K562 (cell line): ENCODE data around the gene PACC1. TPM values are rescaled to one million over a fixed set of nuclear protein-coding genes. Genes with fewer than 3 reads are reported as not detected.

Source experiments
- ATAC-seq: fragments of 200-7000 bp; cut with Tn5 transposase; 3 replicates; pipeline ENCODE4 v1.9.1; 2020; ENCODE audit warnings: moderate library complexity
- BruUV-seq: library from RNA; stranded (reverse); fragments of 400-500 nt; replicated peaks from 2 replicates; lab custom pipeline; 2021; lab: Mats Ljungman, UMichigan
- CTCF ChIA-PET: fragments of 300-600 bp; formaldehyde crosslinking; extraction: SDS; loops from one replicate; lab custom pipeline; 2021; ENCODE audit warnings: low intra/inter-chr PET ratio; lab: Yijun Ruan, JAX
- POLR2A ChIA-PET: fragments of 300-600, 350-650 bp; sonication (Branson Sonifier 250); formaldehyde crosslinking; extraction: SDS; loops from one replicate; lab custom pipeline; 2021; ENCODE audit warnings: antibody characterized with exemption, inconsistent platforms; lab: Yijun Ruan, JAX
- DNase-seq, 4 experiments: peaks; one replicate each; pipeline versions ENCODE4 v3.0.0 to v3.0.0-alpha.2; 2011 to 2018; ENCODE audit warnings: low spot score in 3 of 4, mixed read lengths in 3 of 4; ENCODE audit errors: extremely low read depth in 1 of 4
- FAIRE-seq: peaks from 2 replicates; lab custom pipeline; 2011; peaks lifted over from hg19 to GRCh38; lab: Jason Lieb, UNC
- H2AFZ ChIP-seq: 2 replicates; pipeline ENCODE4 v1.6.0; 2011; ENCODE audit warnings: low read depth, low read length, control low read depth, inconsistent platforms
- H3K27ac ChIP-seq: fragments of 200-600 bp; 3 replicates; pipeline ENCODE4 v1.8.0; 2011; ENCODE audit warnings: low read depth, mild to moderate bottlenecking, control low read depth, inconsistent platforms, low read length, moderate library complexity, mixed read lengths; ENCODE audit errors: extremely low read depth
- H3K27me3 ChIP-seq, 2 experiments: fragments of 300-600 bp in 1 of 2; 2 replicates in 1 of 2; 3 replicates in 1 of 2; pipeline versions ENCODE4 v1.6.0 to v1.8.0; 2011; ENCODE audit warnings: inconsistent platforms in 2 of 2, low read length in 2 of 2, mild to moderate bottlenecking in 1 of 2, mixed read lengths in 1 of 2, moderate library complexity in 1 of 2; ENCODE audit not compliant: control insufficient read depth in 2 of 2, insufficient read depth in 2 of 2
- H3K36me3 ChIP-seq: fragments of 300-600 bp; 3 replicates; pipeline ENCODE4 v1.8.0; 2011; ENCODE audit warnings: mild to moderate bottlenecking, low read length, inconsistent platforms; ENCODE audit not compliant: control insufficient read depth, insufficient read depth
- H3K4me1 ChIP-seq, 2 experiments: fragments of 200-600 bp in 1 of 2; replicated peaks in 1 of 2; 2 replicates in 1 of 2; 3 replicates in 1 of 2; pipeline versions ENCODE4 v1.5.1 to v1.8.0; 2011; ENCODE audit warnings: inconsistent platforms in 2 of 2, low read length in 2 of 2, mild to moderate bottlenecking in 1 of 2, mixed read lengths in 1 of 2, moderate library complexity in 1 of 2; ENCODE audit not compliant: control insufficient read depth in 2 of 2, insufficient read depth in 2 of 2
- H3K4me2 ChIP-seq: 2 replicates; pipeline ENCODE4 v1.6.1; 2011; ENCODE audit warnings: low read length, control low read depth, inconsistent platforms, mixed read lengths; ENCODE audit not compliant: insufficient read depth
- H3K4me3 ChIP-seq: fragments of 200-600 bp; sonication (generic), shearing (Covaris generic); 2 replicates; pipeline ENCODE4 v1.5.1; 2016; ENCODE audit warnings: control low read depth, inconsistent platforms
- H3K79me2 ChIP-seq: fragments of 200-600 bp; 3 replicates; pipeline ENCODE4 v1.8.0; 2011; ENCODE audit warnings: low read length, inconsistent platforms; ENCODE audit not compliant: control insufficient read depth, insufficient read depth
- H3K9ac ChIP-seq, 2 experiments: 2 replicates each; pipeline versions ENCODE4 v1.6.0 to v1.6.1; 2011; ENCODE audit warnings: low read depth in 2 of 2, low read length in 2 of 2, control low read depth in 1 of 2, inconsistent platforms in 1 of 2, mild to moderate bottlenecking in 1 of 2, mixed read lengths in 1 of 2; ENCODE audit not compliant: insufficient read depth in 1 of 2
- H3K9me1 ChIP-seq: one replicate; pipeline ENCODE4 v1.6.0; 2011; ENCODE audit warnings: inconsistent platforms, mild to moderate bottlenecking, low read length, moderate library complexity; ENCODE audit not compliant: control insufficient read depth, insufficient read depth
- H3K9me3 ChIP-seq: replicated peaks from 2 replicates; pipeline ENCODE4 v1.5.1; 2011; ENCODE audit warnings: low read depth, low read length, inconsistent platforms; ENCODE audit not compliant: control insufficient read depth, insufficient read depth
- H4K20me1 ChIP-seq: replicated peaks from 2 replicates; pipeline ENCODE4 v1.6.1; 2011; ENCODE audit warnings: low read length, inconsistent platforms, mixed read lengths; ENCODE audit not compliant: control insufficient read depth, insufficient read depth
- ARID1B ChIP-seq: fragments of 450-650 bp; IDR thresholded peaks from 2 replicates; pipeline ENCODE4 v1.6.1; 2016; ENCODE audit warnings: antibody characterized with exemption, mild to moderate bottlenecking, inconsistent platforms
- ARNT ChIP-seq, 2 experiments: fragments of 450-650 bp; IDR thresholded peaks; 2 replicates each; pipeline ENCODE4 v1.6.1; 2016; ENCODE audit warnings: mild to moderate bottlenecking in 1 of 2
- L3MBTL2 ChIP-seq: fragments of 450-650 bp; IDR thresholded peaks from 2 replicates; pipeline ENCODE4 v1.6.1; 2016; ENCODE audit warnings: mild to moderate bottlenecking, moderate library complexity
- MAFF ChIP-seq: IDR thresholded peaks from 2 replicates; pipeline ENCODE4 v1.6.1; 2012; ENCODE audit warnings: low read length, improper control_type of control experiment
- NELFE ChIP-seq: IDR thresholded peaks from 2 replicates; pipeline ENCODE4 v1.6.1; 2011; ENCODE audit warnings: mild to moderate bottlenecking; ENCODE audit not compliant: insufficient read depth, insufficient read length
- POU5F1 ChIP-seq: fragments of 150-350 bp; IDR thresholded peaks from 2 replicates; pipeline ENCODE4 v1.6.1; 2014; ENCODE audit warnings: borderline replicate concordance, low read length, low read depth, mild to moderate bottlenecking; ENCODE audit not compliant: partially characterized antibody
- TEAD1 ChIP-seq, 2 experiments: fragments of 450-650 bp in 1 of 2; sonication (generic) in 1 of 2; formaldehyde crosslinking; IDR thresholded peaks; 2 replicates each; pipeline versions ENCODE4 v1.4.0 to v1.8.0; 2020 to 2022; ENCODE audit warnings: mild to moderate bottlenecking in 2 of 2, missing genetic modification reagents in 1 of 2
- WHSC1 ChIP-seq: IDR thresholded peaks from one replicate; pipeline ENCODE4 v1.6.1; 2012; ENCODE audit warnings: low read length, control low read depth, inconsistent platforms
- ZC3H11A ChIP-seq: IDR thresholded peaks from 2 replicates; pipeline ENCODE4 v1.6.1; 2012; ENCODE audit warnings: low read depth, low read length, improper control_type of control experiment
- WGBS: fragments of 100-300 bp; shearing (Covaris generic); methylation state at CpG from one replicate; pipeline ENCODE4 v1.1.6; 2016; ENCODE audit warnings: low coverage, mixed read lengths; ENCODE audit not compliant: insufficient coverage; ENCODE audit errors: missing lambda C conversion rate; 5-methylcytosine and 5-hydroxymethylcytosine counted together
- in situ Hi-C: fragments of 300-500 bp; cut with MboI; formaldehyde crosslinking; loops from 4 replicates; pipeline ENCODE4 v1.15.0; 2018; ENCODE audit warnings: inconsistent platforms, mixed read lengths
- intact Hi-C: fragments of 100-400 bp; cut with micrococcal nuclease; formaldehyde crosslinking; loops from 2 replicates; pipeline ENCODE4 v1.14.2; 2022
- polyA plus RNA-seq, 8 experiments: library from polyadenylated mRNA; depleted of rRNA in 4 of 8; stranded (reverse) in 5 of 8; unstranded in 3 of 8; fragments of >200 nt; fragmentation: Nextera tagmentation in 2 of 8; fragmentation: Illumina TruSeq in 1 of 8; extraction: Ambion mirVana in 2 of 8; extraction: Trizol in 1 of 8; gene quantifications; 2 replicates each; pipeline versions ENCODE4 v1.2.1 to v1.2.3, GENCODE V29; 2011 to 2014; ENCODE audit warnings: inconsistent platforms in 1 of 8, missing spikeins in 1 of 8
- total RNA-seq, 7 experiments: library from RNA; depleted of rRNA in 6 of 7; stranded (reverse); fragments of >200 nt in 6 of 7; fragmentation: Illumina TruSeq in 2 of 7; extraction: Trizol in 2 of 7; gene quantifications; 2 replicates each; pipeline versions ENCODE4 v1.2.1 to v1.2.3, GENCODE V29; 2011 to 2021; ENCODE audit warnings: low replicate concordance in 1 of 7
- TF ChIP-seq, protein P1 (sequence below): sonication (generic); formaldehyde crosslinking; IDR thresholded peaks from 2 replicates; pipeline ENCODE4 v1.9.0; 2022; ENCODE audit warnings: mild to moderate bottlenecking, missing genetic modification reagents
- TF ChIP-seq, protein P2 (sequence below): sonication (generic); formaldehyde crosslinking; IDR thresholded peaks from 2 replicates; pipeline ENCODE4 v1.8.1; 2023; ENCODE audit warnings: mild to moderate bottlenecking, missing genetic modification reagents
- TF ChIP-seq, protein P3 (sequence below), 2 experiments: IDR thresholded peaks; 2 replicates each; pipeline ENCODE4 v1.6.1; 2011; ENCODE audit warnings: borderline replicate concordance in 1 of 2, control low read depth in 1 of 2, low read depth in 1 of 2, low read length in 1 of 2, mild to moderate bottlenecking in 1 of 2, mixed read lengths in 1 of 2, moderate library complexity in 1 of 2; ENCODE audit not compliant: insufficient read depth in 1 of 2, insufficient read length in 1 of 2, poor library complexity in 1 of 2, severe bottlenecking in 1 of 2; ENCODE audit errors: extremely low read depth in 1 of 2
- TF ChIP-seq, protein P4 (sequence below): sonication (generic); formaldehyde crosslinking; IDR thresholded peaks from 2 replicates; pipeline ENCODE4 v1.4.0; 2020; ENCODE audit warnings: mild to moderate bottlenecking, missing genetic modification reagents

Gene PACC1
- total and polyA plus RNA-seq, 9 of the 15 experiments (the other 6 are each of a cell fraction or from before 2014, with no cell fraction given) = 7.1 to 19.3 (median 14.9) TPM

DNA sequence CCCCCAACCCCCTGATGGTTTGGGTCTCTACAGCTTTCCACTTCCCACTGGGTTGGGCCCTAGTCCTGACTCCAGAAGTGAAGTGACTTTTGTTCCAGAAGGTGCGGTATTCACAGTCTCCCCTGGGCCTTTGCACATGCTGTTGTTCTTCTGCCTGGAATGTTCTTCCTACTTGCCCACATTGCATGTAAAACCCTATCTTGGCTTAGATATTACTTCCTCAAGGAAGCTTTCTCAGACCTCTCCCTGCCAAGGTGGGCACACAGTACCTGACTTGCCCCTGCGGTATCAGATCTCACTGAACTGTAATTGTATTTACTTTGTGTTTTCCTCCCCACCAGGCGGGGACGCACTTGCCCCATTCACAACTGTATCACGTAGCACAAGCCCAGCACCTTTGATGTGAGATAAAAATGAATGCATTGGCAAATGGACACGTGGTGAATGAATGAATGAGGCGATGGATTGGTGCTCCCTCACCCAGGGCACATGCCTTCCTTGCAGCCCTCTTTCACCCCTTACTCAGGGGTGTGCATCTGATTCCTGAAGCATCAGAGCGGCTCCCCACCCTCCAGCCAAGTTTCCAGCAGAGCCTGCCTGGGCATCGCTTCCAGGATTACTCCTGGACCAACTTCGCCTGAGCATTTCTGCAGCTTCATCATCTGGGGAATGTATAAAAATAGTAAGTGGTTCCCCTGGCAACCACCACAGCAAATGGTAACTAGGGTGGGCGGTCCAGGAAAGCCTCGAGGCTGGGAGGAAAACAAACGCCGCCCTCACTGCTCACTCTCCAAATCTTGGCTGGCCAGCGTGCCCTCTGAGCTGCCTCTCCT, 37.9 kb upstream of the PACC1 start:
- ATAC-seq = no peak
- no peak overlapping the region for H3K27ac ChIP-seq
- BruUV-seq = no TSS peak
- no peaks in the 10 kb centered on the region for H4K20me1 ChIP-seq
- H3K9ac ChIP-seq = peak overlapping the region in 1 of 2 experiments; percentile 39; a peak in 1 of 4 replicates
- H3K79me2 ChIP-seq = no peaks in the 10 kb centered on the region
- no peaks in the 10 kb centered on the region; a peak in 1 of 5 replicates for H3K4me1 ChIP-seq
- H3K36me3 ChIP-seq = no peaks in the 10 kb centered on the region
- DNase-seq = no peak
- no peak overlapping the region for H3K4me2 ChIP-seq
- ChIA-PET CTCF (interaction anchor here (0.9 kb wide), 1 partner anchor 382 kb away, joined by 3 read pairs; no protein-coding TSS in a partner anchor), POLR2A (interaction anchor here (0.6 to 3.2 kb wide), 6 partner anchors 9 to 345 kb away, joined by 3 to 8 read pairs (median 4); partner anchors contain the start of gene ATF3)
- H3K9me3 ChIP-seq = no peaks in the 10 kb centered on the region
- no peak overlapping the region for H2AFZ ChIP-seq
- H3K9me1 ChIP-seq = no peaks in the 10 kb centered on the region
- intact Hi-C loops (no loop called here), in situ Hi-C loops (loop anchor here (5.0 kb wide), 1 partner anchor 775 kb away; the partner anchor contains the start of gene NEK2)
- no peak overlapping the region for H3K4me3 ChIP-seq
- FAIRE-seq = no peak
- no peaks in the 10 kb centered on the region for H3K27me3 ChIP-seq
- 35% methylated on average over 15 of the region's 15 CpGs for WGBS
- TF ChIP-seq, protein P1, sequence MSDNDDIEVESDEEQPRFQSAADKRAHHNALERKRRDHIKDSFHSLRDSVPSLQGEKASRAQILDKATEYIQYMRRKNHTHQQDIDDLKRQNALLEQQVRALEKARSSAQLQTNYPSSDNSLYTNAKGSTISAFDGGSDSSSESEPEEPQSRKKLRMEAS (CRISPR knock-in tag) = peak; percentile 41; the same call in 1 of the 2 replicates
- TF ChIP-seq MAFF = no peak
- TF ChIP-seq ZC3H11A = no peak
- TF ChIP-seq ARNT (IDR thresholded peaks at IDR 0.05) = no peak
- TF ChIP-seq, protein P2, sequence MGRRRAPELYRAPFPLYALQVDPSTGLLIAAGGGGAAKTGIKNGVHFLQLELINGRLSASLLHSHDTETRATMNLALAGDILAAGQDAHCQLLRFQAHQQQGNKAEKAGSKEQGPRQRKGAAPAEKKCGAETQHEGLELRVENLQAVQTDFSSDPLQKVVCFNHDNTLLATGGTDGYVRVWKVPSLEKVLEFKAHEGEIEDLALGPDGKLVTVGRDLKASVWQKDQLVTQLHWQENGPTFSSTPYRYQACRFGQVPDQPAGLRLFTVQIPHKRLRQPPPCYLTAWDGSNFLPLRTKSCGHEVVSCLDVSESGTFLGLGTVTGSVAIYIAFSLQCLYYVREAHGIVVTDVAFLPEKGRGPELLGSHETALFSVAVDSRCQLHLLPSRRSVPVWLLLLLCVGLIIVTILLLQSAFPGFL (CRISPR knock-in tag) = no peak
- peak; percentile 46; the same call in 1 of the 2 replicates for TF ChIP-seq L3MBTL2
- no peak for TF ChIP-seq ARID1B
- TF ChIP-seq WHSC1 = no peak
- TF ChIP-seq, protein P3, sequence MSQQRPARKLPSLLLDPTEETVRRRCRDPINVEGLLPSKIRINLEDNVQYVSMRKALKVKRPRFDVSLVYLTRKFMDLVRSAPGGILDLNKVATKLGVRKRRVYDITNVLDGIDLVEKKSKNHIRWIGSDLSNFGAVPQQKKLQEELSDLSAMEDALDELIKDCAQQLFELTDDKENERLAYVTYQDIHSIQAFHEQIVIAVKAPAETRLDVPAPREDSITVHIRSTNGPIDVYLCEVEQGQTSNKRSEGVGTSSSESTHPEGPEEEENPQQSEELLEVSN (IDR thresholded peaks at IDR 0.05; ENCODE audit: borderline replicate concordance in 1 of 2, extremely low read depth in 1 of 2, insufficient read depth in 1 of 2, insufficient read length in 1 of 2, low read depth in 1 of 2, low read length in 1 of 2, poor library complexity in 1 of 2, severe bottlenecking in 1 of 2) = peak in 1 of 2 experiments; percentile 28
- TF ChIP-seq, protein P4, sequence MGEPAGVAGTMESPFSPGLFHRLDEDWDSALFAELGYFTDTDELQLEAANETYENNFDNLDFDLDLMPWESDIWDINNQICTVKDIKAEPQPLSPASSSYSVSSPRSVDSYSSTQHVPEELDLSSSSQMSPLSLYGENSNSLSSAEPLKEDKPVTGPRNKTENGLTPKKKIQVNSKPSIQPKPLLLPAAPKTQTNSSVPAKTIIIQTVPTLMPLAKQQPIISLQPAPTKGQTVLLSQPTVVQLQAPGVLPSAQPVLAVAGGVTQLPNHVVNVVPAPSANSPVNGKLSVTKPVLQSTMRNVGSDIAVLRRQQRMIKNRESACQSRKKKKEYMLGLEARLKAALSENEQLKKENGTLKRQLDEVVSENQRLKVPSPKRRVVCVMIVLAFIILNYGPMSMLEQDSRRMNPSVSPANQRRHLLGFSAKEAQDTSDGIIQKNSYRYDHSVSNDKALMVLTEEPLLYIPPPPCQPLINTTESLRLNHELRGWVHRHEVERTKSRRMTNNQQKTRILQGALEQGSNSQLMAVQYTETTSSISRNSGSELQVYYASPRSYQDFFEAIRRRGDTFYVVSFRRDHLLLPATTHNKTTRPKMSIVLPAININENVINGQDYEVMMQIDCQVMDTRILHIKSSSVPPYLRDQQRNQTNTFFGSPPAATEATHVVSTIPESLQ (CRISPR knock-in tag) = no peak
- no peak for TF ChIP-seq TEAD1 (CRISPR knock-in tag; IDR thresholded peaks at IDR 0.05)
- no peak for TF ChIP-seq NELFE
- no peak for TF ChIP-seq POU5F1
